ENCODE measurements around the gene ATG4C. TPM values are rescaled to one million over a fixed set of nuclear protein-coding genes. Genes with fewer than 3 reads are reported as not detected.

Gene ATG4C
- total RNA-seq, 4 donors from 2014 or later: 0.60 to 10.6 (median 5.5) TPM; not detected in 1

GRCh38 chr1:62799688-62800087, 15.8 kb downstream of the ATG4C start:
- H3K4me3 ChIP-seq: no peak overlapping the region
- peak overlapping the region in 1 of 4 donors; percentile 19 for H3K27ac ChIP-seq
- peaks cover 0 to 4% (median 0%) of the 10 kb centered on the region in 4 donors for H3K36me3 ChIP-seq
- in situ Hi-C loops (cut with MboI; ENCODE audit: low pct_ligation_motif_present in 1 of 4, low pct_unique_long_range_greater_than_20kb in 1 of 4, low sequenced_read_pairs in 3 of 4) (no loop called here), intact Hi-C loops (cut with DNase I; ENCODE audit: low total_unique reads) (no loop called here)
- DNase-seq: no peak
- 92% methylated on average over 2 of the region's 2 CpGs for whole genome bisulfite sequencing, 2 donors (ENCODE audit: low coverage in 1 of 2)
- TF ChIP-seq POLR2AphosphoS5 (IDR thresholded peaks at IDR 0.05) (no peak), POLR2A (IDR thresholded peaks at IDR 0.05) (no peak), EP300 (IDR thresholded peaks at IDR 0.05; ENCODE audit: low read depth) (no peak)
- TF ChIP-seq, protein P1, sequence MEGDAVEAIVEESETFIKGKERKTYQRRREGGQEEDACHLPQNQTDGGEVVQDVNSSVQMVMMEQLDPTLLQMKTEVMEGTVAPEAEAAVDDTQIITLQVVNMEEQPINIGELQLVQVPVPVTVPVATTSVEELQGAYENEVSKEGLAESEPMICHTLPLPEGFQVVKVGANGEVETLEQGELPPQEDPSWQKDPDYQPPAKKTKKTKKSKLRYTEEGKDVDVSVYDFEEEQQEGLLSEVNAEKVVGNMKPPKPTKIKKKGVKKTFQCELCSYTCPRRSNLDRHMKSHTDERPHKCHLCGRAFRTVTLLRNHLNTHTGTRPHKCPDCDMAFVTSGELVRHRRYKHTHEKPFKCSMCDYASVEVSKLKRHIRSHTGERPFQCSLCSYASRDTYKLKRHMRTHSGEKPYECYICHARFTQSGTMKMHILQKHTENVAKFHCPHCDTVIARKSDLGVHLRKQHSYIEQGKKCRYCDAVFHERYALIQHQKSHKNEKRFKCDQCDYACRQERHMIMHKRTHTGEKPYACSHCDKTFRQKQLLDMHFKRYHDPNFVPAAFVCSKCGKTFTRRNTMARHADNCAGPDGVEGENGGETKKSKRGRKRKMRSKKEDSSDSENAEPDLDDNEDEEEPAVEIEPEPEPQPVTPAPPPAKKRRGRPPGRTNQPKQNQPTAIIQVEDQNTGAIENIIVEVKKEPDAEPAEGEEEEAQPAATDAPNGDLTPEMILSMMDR (IDR thresholded peaks at IDR 0.05): no peak
- no peaks in the 10 kb centered on the region for H3K27me3 ChIP-seq
- H3K9me3 ChIP-seq: no peaks in the 10 kb centered on the region
- H3K4me1 ChIP-seq: peaks cover 0 to 15% (median 0%) of the 10 kb centered on the region in 4 donors

DNA sequence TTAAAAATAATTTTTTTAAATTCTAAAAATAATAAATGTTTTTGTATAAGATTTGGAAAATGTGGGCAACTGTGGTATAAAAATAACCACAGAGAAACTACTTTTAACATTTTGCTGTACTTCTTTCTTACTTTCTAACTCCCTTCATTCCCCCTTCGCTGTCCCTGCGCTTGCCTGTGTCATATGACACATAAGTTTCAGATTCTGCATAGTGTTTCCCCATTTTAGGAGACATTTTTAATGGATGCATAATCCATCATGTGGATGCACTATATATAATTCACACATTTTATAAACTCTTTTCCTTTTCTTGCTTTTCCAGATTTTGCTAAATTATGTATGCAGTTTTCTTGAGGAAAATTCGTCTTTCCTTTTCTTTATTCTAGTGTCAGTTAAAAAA, 16.3 kb downstream of the ATG4C start:
- peak overlapping the region in 3 of 4 donors; percentile 19 to 44 (median 23) for H3K27ac ChIP-seq
- H3K4me1 ChIP-seq: peaks cover 0 to 15% (median 0%) of the 10 kb centered on the region in 4 donors
- intact Hi-C loops (cut with DNase I; ENCODE audit: low total_unique reads) (no loop called here), in situ Hi-C loops (cut with MboI; ENCODE audit: low pct_ligation_motif_present in 1 of 4, low pct_unique_long_range_greater_than_20kb in 1 of 4, low sequenced_read_pairs in 3 of 4) (no loop called here)
- H3K27me3 ChIP-seq: no peaks in the 10 kb centered on the region
- no peaks in the 10 kb centered on the region for H3K9me3 ChIP-seq
- DNase-seq: no peak
- WGBS, 2 donors (ENCODE audit: low coverage in 1 of 2): 77 to 88% methylated on average over 3 of the region's 3 CpGs
- peaks cover 0 to 7% (median 0%) of the 10 kb centered on the region in 4 donors for H3K36me3 ChIP-seq
- TF ChIP-seq POLR2A (IDR thresholded peaks at IDR 0.05): no peak
- TF ChIP-seq POLR2AphosphoS5 (IDR thresholded peaks at IDR 0.05): no peak
- TF ChIP-seq, protein P1 (IDR thresholded peaks at IDR 0.05): no peak
- TF ChIP-seq EP300 (IDR thresholded peaks at IDR 0.05; ENCODE audit: low read depth): no peak
- no peak overlapping the region for H3K4me3 ChIP-seq

- H3K27ac ChIP-seq: peak overlapping the region; percentile 19 to 46 (median 34)
- peaks cover 0 to 7% (median under 1%) of the 10 kb centered on the region in 4 donors for H3K36me3 ChIP-seq
- no peaks in the 10 kb centered on the region for H3K9me3 ChIP-seq
- 44 to 49% methylated on average over 3 of the region's 3 CpGs for WGBS, 2 donors (ENCODE audit: low coverage in 1 of 2)
- intact Hi-C loops (cut with DNase I; ENCODE audit: low total_unique reads): no loop called here
- H3K4me3 ChIP-seq: no peak overlapping the region
- in situ Hi-C loops (cut with MboI; ENCODE audit: low pct_ligation_motif_present in 1 of 4, low pct_unique_long_range_greater_than_20kb in 1 of 4, low sequenced_read_pairs in 3 of 4): no loop called here
- no peaks in the 10 kb centered on the region for H3K27me3 ChIP-seq
- no peak for TF ChIP-seq EP300 (IDR thresholded peaks at IDR 0.05; ENCODE audit: low read depth)
- no peak for DNase-seq
- H3K4me1 ChIP-seq: peaks cover 0 to 15% (median 0%) of the 10 kb centered on the region in 4 donors
Observed at GRCh38 chr1:62800825-62801306, 16.9 kb downstream of the ATG4C start.

DNA sequence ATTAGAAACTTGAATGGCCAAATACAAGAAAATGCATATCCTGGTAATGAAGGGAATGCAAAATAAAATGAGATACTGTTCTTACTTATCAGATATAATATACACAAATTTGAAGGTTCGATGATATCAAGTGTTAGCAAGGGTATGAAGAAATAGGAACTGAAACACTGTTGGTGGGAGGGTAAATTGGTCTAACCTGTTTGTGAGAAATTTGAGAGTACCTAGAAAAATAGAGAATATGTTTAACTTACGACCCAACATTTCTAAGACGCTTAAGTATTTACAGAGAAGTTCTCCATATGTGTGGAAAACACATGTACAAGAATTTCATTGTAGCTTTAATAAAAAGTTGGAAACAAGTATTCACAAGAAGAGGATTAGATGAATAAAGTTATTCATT, 25.9 kb downstream of the ATG4C start:
- no peak for TF ChIP-seq EP300 (IDR thresholded peaks at IDR 0.05; ENCODE audit: low read depth)
- no peak for TF ChIP-seq POLR2AphosphoS5 (IDR thresholded peaks at IDR 0.05)
- TF ChIP-seq POLR2A (IDR thresholded peaks at IDR 0.05): no peak
- TF ChIP-seq, protein P1 (IDR thresholded peaks at IDR 0.05): no peak
- Histone ChIP-seq H3K27me3 (no peaks in the 10 kb centered on the region), H3K4me3 (no peak overlapping the region), H3K36me3 (peaks cover 0 to 18% (median 1%) of the 10 kb centered on the region in 4 donors), H3K9me3 (no peaks in the 10 kb centered on the region), H3K27ac (no peak overlapping the region), H3K4me1 (no peaks in the 10 kb centered on the region)
- DNase-seq: no peak
- WGBS, 2 donors (ENCODE audit: low coverage in 1 of 2): 75 to 81% methylated on average over 3 of the region's 3 CpGs
- intact Hi-C loops (cut with DNase I; ENCODE audit: low total_unique reads) (no loop called here), in situ Hi-C loops (cut with MboI; ENCODE audit: low pct_ligation_motif_present in 1 of 4, low pct_unique_long_range_greater_than_20kb in 1 of 4, low sequenced_read_pairs in 3 of 4) (no loop called here)

All from transverse colon (tissue), 4 donors.